Measurements from ENCODE around the gene WBP2NL.

WBP2NL gene

DNA sequence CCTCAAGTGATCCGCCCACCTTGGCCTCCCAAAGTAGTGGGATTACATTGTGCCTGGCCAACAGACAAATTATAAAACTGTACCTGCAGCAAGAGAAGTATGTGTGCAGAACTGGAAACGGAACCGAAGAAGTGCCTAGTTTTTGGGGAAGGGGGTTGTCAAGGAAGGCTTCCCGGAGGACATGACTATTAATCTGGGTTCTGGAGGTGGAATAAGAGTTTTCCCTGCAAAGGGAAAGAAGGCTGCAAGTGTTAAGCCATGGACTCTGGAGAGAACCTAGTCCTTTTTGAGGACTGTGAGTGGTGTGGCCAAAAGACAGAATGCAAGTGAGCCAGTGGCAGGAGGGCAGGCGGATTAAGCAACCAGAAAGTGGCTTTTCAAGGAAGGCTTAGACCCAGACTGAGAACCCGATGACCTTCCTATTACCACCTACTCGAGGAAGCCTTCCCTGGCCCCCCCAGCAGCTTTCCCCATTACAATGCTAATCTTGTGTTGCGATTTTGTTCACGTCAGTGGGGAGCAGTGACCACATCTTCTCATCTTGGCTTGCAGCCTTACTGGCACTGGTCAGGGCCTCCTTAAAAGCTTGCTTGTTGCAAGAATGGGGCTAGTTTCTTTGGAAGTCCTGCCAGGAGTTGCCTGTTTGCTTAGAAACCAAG lies 35.0 kb upstream of the WBP2NL start:
- POLR2A ChIA-PET: no interaction called here
- CTCF ChIA-PET: interaction anchor here (1.1 to 1.6 kb wide), 2 partner anchors 12 to 22 kb away, joined by 3 to 4 read pairs; no protein-coding TSS in a partner anchor
- no peaks in the 10 kb centered on the region for H3K36me3 ChIP-seq (ENCODE audit: control insufficient read depth in 4 of 4, insufficient read depth in 4 of 4, low read length in 3 of 4)

GRCh38 chr22:41964112-41964491 lies 34.5 kb upstream of the WBP2NL start:
- 100% methylated on average over 2 of the region's 5 CpGs for WGBS (ENCODE audit: insufficient coverage)
- H3K9me3 ChIP-seq (ENCODE audit: control extremely low read depth in 1 of 5, control insufficient read depth in 4 of 5, insufficient read depth in 2 of 5, low read depth in 1 of 5, low read length in 4 of 5): no peaks in the 10 kb centered on the region
- no peaks in the 10 kb centered on the region for H3K4me1 ChIP-seq (ENCODE audit: control extremely low read depth in 1 of 4, control insufficient read depth in 4 of 4, insufficient read depth in 4 of 4, low read length in 3 of 4)
- no peaks in the 10 kb centered on the region for H3K36me3 ChIP-seq (ENCODE audit: control insufficient read depth in 4 of 4, insufficient read depth in 4 of 4, low read length in 3 of 4)
- no peaks in the 10 kb centered on the region for H3K27me3 ChIP-seq (replicated peaks in 2 of 5; ENCODE audit: control insufficient read depth in 4 of 5, insufficient read depth in 5 of 5, low read length in 4 of 5)
- POLR2A ChIA-PET: interaction anchor here (0.9 kb wide), 1 partner anchor 481 kb away, joined by 3 read pairs; no protein-coding TSS in a partner anchor
- no peak for DNase-seq
- CTCF ChIA-PET: interaction anchor here (1.1 to 1.4 kb wide), 2 partner anchors 11 to 148 kb away, joined by 4 to 6 read pairs; no protein-coding TSS in a partner anchor
- H3K27ac ChIP-seq (ENCODE audit: insufficient read depth in 1 of 2, low read depth in 1 of 2, low read length in 2 of 2, poor library complexity in 1 of 2, severe bottlenecking in 2 of 2): no peak overlapping the region
- no peak overlapping the region for H3K4me3 ChIP-seq (ENCODE audit: control insufficient read depth in 1 of 7, extremely low read depth in 1 of 7, insufficient read depth in 4 of 7, low read depth in 2 of 7, low read length in 6 of 7)

More for the DNA sequence above, 35.0 kb upstream of the WBP2NL start:
- 89% methylated on average over 7 of the region's 9 CpGs for WGBS (ENCODE audit: insufficient coverage)
- H3K4me1 ChIP-seq (ENCODE audit: control extremely low read depth in 1 of 4, control insufficient read depth in 4 of 4, insufficient read depth in 4 of 4, low read length in 3 of 4): no peaks in the 10 kb centered on the region
- no peak overlapping the region for H3K27ac ChIP-seq (ENCODE audit: insufficient read depth in 1 of 2, low read depth in 1 of 2, low read length in 2 of 2, poor library complexity in 1 of 2, severe bottlenecking in 2 of 2)
- DNase-seq: no peak
- no peaks in the 10 kb centered on the region for H3K9me3 ChIP-seq (ENCODE audit: control extremely low read depth in 1 of 5, control insufficient read depth in 4 of 5, insufficient read depth in 2 of 5, low read depth in 1 of 5, low read length in 4 of 5)
- H3K27me3 ChIP-seq (replicated peaks in 2 of 5; ENCODE audit: control insufficient read depth in 4 of 5, insufficient read depth in 5 of 5, low read length in 4 of 5): peaks cover 0 to under 1% (median 0%) of the 10 kb centered on the region in 5 experiments
- H3K4me3 ChIP-seq (ENCODE audit: control insufficient read depth in 1 of 7, extremely low read depth in 1 of 7, insufficient read depth in 4 of 7, low read depth in 2 of 7, low read length in 6 of 7): no peak overlapping the region

- no peak for DNase-seq
- no CpG with 5 or more reads among the region's 2 CpGs for WGBS (ENCODE audit: insufficient coverage)
- Histone ChIP-seq H3K4me3 (ENCODE audit: control insufficient read depth in 1 of 7, extremely low read depth in 1 of 7, insufficient read depth in 4 of 7, low read depth in 2 of 7, low read length in 6 of 7) (no peak overlapping the region), H3K36me3 (ENCODE audit: control insufficient read depth in 4 of 4, insufficient read depth in 4 of 4, low read length in 3 of 4) (no peaks in the 10 kb centered on the region), H3K4me1 (ENCODE audit: control extremely low read depth in 1 of 4, control insufficient read depth in 4 of 4, insufficient read depth in 4 of 4, low read length in 3 of 4) (no peaks in the 10 kb centered on the region), H3K9me3 (ENCODE audit: control extremely low read depth in 1 of 5, control insufficient read depth in 4 of 5, insufficient read depth in 2 of 5, low read depth in 1 of 5, low read length in 4 of 5) (no peaks in the 10 kb centered on the region), H3K27ac (ENCODE audit: insufficient read depth in 1 of 2, low read depth in 1 of 2, low read length in 2 of 2, poor library complexity in 1 of 2, severe bottlenecking in 2 of 2) (no peak overlapping the region), H3K27me3 (replicated peaks in 2 of 5; ENCODE audit: control insufficient read depth in 4 of 5, insufficient read depth in 5 of 5, low read length in 4 of 5) (peaks cover 0 to 2% (median 0%) of the 10 kb centered on the region in 5 experiments)
- ChIA-PET CTCF (interaction anchor here (0.6 to 3.1 kb wide), 11 partner anchors 11 to 478 kb away, joined by 3 to 13 read pairs (median 4); no protein-coding TSS in a partner anchor), POLR2A (no interaction called here)
Measured at GRCh38 chr22:41966225-41966606, 32.4 kb upstream of the WBP2NL start.

- CTCF ChIA-PET: interaction anchor here (0.7 to 3.1 kb wide), 11 partner anchors 11 to 477 kb away, joined by 3 to 13 read pairs (median 4); partner anchors contain the start of gene PHETA2
Measured at GRCh38 chr22:41966607-41967240, 31.9 kb upstream of the WBP2NL start.

GRCh38 chr22:41968601-41969000 lies 30.0 kb upstream of the WBP2NL start:
- H3K4me3 ChIP-seq (ENCODE audit: control insufficient read depth in 1 of 7, extremely low read depth in 1 of 7, insufficient read depth in 4 of 7, low read depth in 2 of 7, low read length in 6 of 7): no peak overlapping the region
- H3K9me3 ChIP-seq (ENCODE audit: control extremely low read depth in 1 of 5, control insufficient read depth in 4 of 5, insufficient read depth in 2 of 5, low read depth in 1 of 5, low read length in 4 of 5): no peaks in the 10 kb centered on the region
- H3K4me1 ChIP-seq (ENCODE audit: control extremely low read depth in 1 of 4, control insufficient read depth in 4 of 4, insufficient read depth in 4 of 4, low read length in 3 of 4): no peaks in the 10 kb centered on the region
- no peaks in the 10 kb centered on the region for H3K36me3 ChIP-seq (ENCODE audit: control insufficient read depth in 4 of 4, insufficient read depth in 4 of 4, low read length in 3 of 4)
- CTCF ChIA-PET: interaction anchor here (0.7 to 3.1 kb wide), 6 partner anchors 11 to 144 kb away, joined by 3 to 13 read pairs (median 4); partner anchors contain the start of gene PHETA2
- H3K27me3 ChIP-seq (replicated peaks in 2 of 5; ENCODE audit: control insufficient read depth in 4 of 5, insufficient read depth in 5 of 5, low read length in 4 of 5): peaks cover 0 to 8% (median 2%) of the 10 kb centered on the region in 5 experiments
- peak in 2 of 3 donors; percentile 24 to 28 for DNase-seq
- WGBS (ENCODE audit: insufficient coverage): 68% methylated on average over 7 of the region's 9 CpGs
- H3K27ac ChIP-seq (ENCODE audit: insufficient read depth in 1 of 2, low read depth in 1 of 2, low read length in 2 of 2, poor library complexity in 1 of 2, severe bottlenecking in 2 of 2): no peak overlapping the region
- POLR2A ChIA-PET: no interaction called here

More at GRCh38 chr22:41966607-41967240, 31.9 kb upstream of the WBP2NL start:
- H3K27me3 ChIP-seq (replicated peaks in 2 of 5; ENCODE audit: control insufficient read depth in 4 of 5, insufficient read depth in 5 of 5, low read length in 4 of 5): peaks cover 0 to 2% (median 0%) of the 10 kb centered on the region in 5 experiments
- H3K27ac ChIP-seq (ENCODE audit: insufficient read depth in 1 of 2, low read depth in 1 of 2, low read length in 2 of 2, poor library complexity in 1 of 2, severe bottlenecking in 2 of 2): no peak overlapping the region
- DNase-seq: peak; percentile 76 to 82 (median 80)
- POLR2A ChIA-PET: no interaction called here
- 26% methylated on average over 4 of the region's 8 CpGs for WGBS (ENCODE audit: insufficient coverage)
- H3K9me3 ChIP-seq (ENCODE audit: control extremely low read depth in 1 of 5, control insufficient read depth in 4 of 5, insufficient read depth in 2 of 5, low read depth in 1 of 5, low read length in 4 of 5): no peaks in the 10 kb centered on the region
- no peak overlapping the region for H3K4me3 ChIP-seq (ENCODE audit: control insufficient read depth in 1 of 7, extremely low read depth in 1 of 7, insufficient read depth in 4 of 7, low read depth in 2 of 7, low read length in 6 of 7)
- H3K4me1 ChIP-seq (ENCODE audit: control extremely low read depth in 1 of 4, control insufficient read depth in 4 of 4, insufficient read depth in 4 of 4, low read length in 3 of 4): no peaks in the 10 kb centered on the region
- no peaks in the 10 kb centered on the region for H3K36me3 ChIP-seq (ENCODE audit: control insufficient read depth in 4 of 4, insufficient read depth in 4 of 4, low read length in 3 of 4)

GRCh38 chr22:41969110-41969646 lies 29.4 kb upstream of the WBP2NL start, which contains the start of gene SEPTIN3:
TSS of gene SEPTIN3 (plus strand) at chr22:41969443. CDS start at chr22:41971493, 2,050 bp downstream.
- POLR2A ChIA-PET: no interaction called here
- no peaks in the 10 kb centered on the region for H3K9me3 ChIP-seq (ENCODE audit: control extremely low read depth in 1 of 5, control insufficient read depth in 4 of 5, insufficient read depth in 2 of 5, low read depth in 1 of 5, low read length in 4 of 5)
- DNase-seq: no peak
- CTCF ChIA-PET: interaction anchor here (1.6 to 2.6 kb wide), 2 partner anchors 106 to 122 kb away, joined by 4 to 9 read pairs; partner anchors contain the start of gene PHETA2
- H3K4me3 ChIP-seq (ENCODE audit: control insufficient read depth in 1 of 7, extremely low read depth in 1 of 7, insufficient read depth in 4 of 7, low read depth in 2 of 7, low read length in 6 of 7): no peak within 1 kb of the TSS
- peaks cover 0 to 8% (median 2%) of the 10 kb centered on the region in 5 experiments for H3K27me3 ChIP-seq (replicated peaks in 2 of 5; ENCODE audit: control insufficient read depth in 4 of 5, insufficient read depth in 5 of 5, low read length in 4 of 5)
- H3K36me3 ChIP-seq (ENCODE audit: control insufficient read depth in 4 of 4, insufficient read depth in 4 of 4, low read length in 3 of 4): no peaks in the 10 kb centered on the region
- H3K27ac ChIP-seq (ENCODE audit: insufficient read depth in 1 of 2, low read depth in 1 of 2, low read length in 2 of 2, poor library complexity in 1 of 2, severe bottlenecking in 2 of 2): no peak within 1 kb of the TSS
- no peaks in the 10 kb centered on the region for H3K4me1 ChIP-seq (ENCODE audit: control extremely low read depth in 1 of 4, control insufficient read depth in 4 of 4, insufficient read depth in 4 of 4, low read length in 3 of 4)
- 100% methylated on average over 2 of the region's 8 CpGs for WGBS (ENCODE audit: insufficient coverage)
